Liver (tissue), 9 donors: ENCODE measurements around the gene POLDIP3. TPM values are rescaled to one million over a fixed set of nuclear protein-coding genes. Genes with fewer than 3 reads are reported as not detected.

ENCODE experiments used
- DNase-seq: peaks from one replicate; pipeline ENCODE4 v3.0.0-alpha.2; 2017; ENCODE audit warnings: low spot score
- H3K27ac ChIP-seq, 2 donors: one replicate each; pipeline ENCODE4 v1.7.0; 2013; ENCODE audit warnings: inconsistent platforms in 2 of 2, low read length in 2 of 2, control low read depth in 1 of 2, low read depth in 1 of 2, mild to moderate bottlenecking in 1 of 2
- H3K27me3 ChIP-seq, 4 donors: one replicate each; pipeline versions ENCODE4 v1.6.1 to v1.7.0; 2013; ENCODE audit warnings: low read length in 3 of 4, inconsistent platforms in 1 of 4, mild to moderate bottlenecking in 1 of 4, moderate library complexity in 1 of 4; ENCODE audit not compliant: control insufficient read depth in 4 of 4, insufficient read depth in 4 of 4
- H3K36me3 ChIP-seq, 4 donors: one replicate each; pipeline versions ENCODE4 v1.6.1 to v1.7.0; 2013; ENCODE audit warnings: low read length in 3 of 4, mild to moderate bottlenecking in 3 of 4, low read depth in 1 of 4, moderate library complexity in 1 of 4; ENCODE audit not compliant: control insufficient read depth in 4 of 4, insufficient read depth in 3 of 4
- H3K4me1 ChIP-seq, 4 donors: one replicate each; pipeline versions ENCODE4 v1.6.1 to v1.7.0; 2013; ENCODE audit warnings: low read length in 3 of 4, mild to moderate bottlenecking in 3 of 4, moderate library complexity in 1 of 4; ENCODE audit not compliant: control insufficient read depth in 4 of 4, insufficient read depth in 4 of 4
- H3K4me3 ChIP-seq, 3 donors: one replicate each; pipeline versions ENCODE4 v1.6.1 to v1.7.0; 2013; ENCODE audit warnings: low read length in 3 of 3, control low read depth in 1 of 3, low read depth in 1 of 3, mild to moderate bottlenecking in 1 of 3
- H3K9ac ChIP-seq, 2 donors: one replicate each; pipeline ENCODE4 v1.7.0; 2013; ENCODE audit warnings: low read length in 2 of 2, mild to moderate bottlenecking in 2 of 2, moderate library complexity in 2 of 2, control low read depth in 1 of 2, low read depth in 1 of 2
- H3K9me3 ChIP-seq, 4 donors: one replicate each; pipeline versions ENCODE4 v1.6.1 to v1.7.0; 2013; ENCODE audit warnings: low read length in 3 of 4; ENCODE audit not compliant: control insufficient read depth in 4 of 4
- FOXA1 ChIP-seq: IDR thresholded peaks from 2 replicates; pipeline ENCODE4 v1.6.1; 2016; ENCODE audit warnings: antibody characterized with exemption
- FOXA2 ChIP-seq: IDR thresholded peaks from 2 replicates; pipeline ENCODE4 v1.6.1; 2016; ENCODE audit warnings: antibody characterized with exemption
- HNF4A ChIP-seq, 2 donors: conservative IDR thresholded peaks; 2 replicates each; pipeline ENCODE4 v1.6.1; 2016; ENCODE audit warnings: antibody characterized with exemption in 2 of 2, mild to moderate bottlenecking in 2 of 2
- HNF4G ChIP-seq: IDR thresholded peaks from 2 replicates; pipeline ENCODE4 v1.6.1; 2016; ENCODE audit warnings: antibody characterized with exemption
- JUND ChIP-seq, 2 donors: IDR thresholded peaks; 2 replicates each; pipeline ENCODE4 v1.6.1; 2016; ENCODE audit warnings: antibody characterized with exemption in 2 of 2
- NR2F2 ChIP-seq: IDR thresholded peaks from 2 replicates; pipeline ENCODE4 v1.6.1; 2016; ENCODE audit warnings: antibody characterized with exemption
- RAD21 ChIP-seq, 2 donors: IDR thresholded peaks; 2 replicates each; pipeline ENCODE4 v1.6.1; 2016; ENCODE audit warnings: antibody characterized with exemption in 2 of 2, mild to moderate bottlenecking in 2 of 2
- REST ChIP-seq: IDR thresholded peaks from 2 replicates; pipeline ENCODE4 v1.6.1; 2016; ENCODE audit warnings: antibody characterized with exemption, mild to moderate bottlenecking
- RXRA ChIP-seq, 2 donors: IDR thresholded peaks; 2 replicates each; pipeline ENCODE4 v1.6.1; 2017 to 2018; ENCODE audit warnings: antibody characterized with exemption in 2 of 2, mild to moderate bottlenecking in 1 of 2
- SP1 ChIP-seq: IDR thresholded peaks from 2 replicates; pipeline ENCODE4 v1.6.1; 2018; ENCODE audit warnings: antibody characterized with exemption, mild to moderate bottlenecking
- TAF1 ChIP-seq: conservative IDR thresholded peaks from 2 replicates; pipeline ENCODE4 v1.6.1; 2016; ENCODE audit warnings: antibody characterized with exemption, mild to moderate bottlenecking
- YY1 ChIP-seq: IDR thresholded peaks from 2 replicates; pipeline ENCODE4 v1.6.1; 2016; ENCODE audit warnings: antibody characterized with exemption, mild to moderate bottlenecking
- ZBTB33 ChIP-seq: IDR thresholded peaks from 2 replicates; pipeline ENCODE4 v1.6.1; 2016; ENCODE audit warnings: antibody characterized with exemption
- WGBS: extraction: QIAGEN DNeasy Blood & Tissue Kit; methylation state at CpG from one replicate; pipeline ENCODE4 v1.1.7; 2013; 5-methylcytosine and 5-hydroxymethylcytosine counted together
- polyA plus RNA-seq, 2 donors: library from polyadenylated mRNA; stranded (reverse) in 1 of 2; unstranded in 1 of 2; fragments of 200-250 nt in 1 of 2; fragments of >200 nt in 1 of 2; fragmentation: Nextera tagmentation in 1 of 2; extraction: Ambion mirVana in 1 of 2; gene quantifications; one replicate each; pipeline versions ENCODE4 v1.2.1 to v1.2.3, GENCODE V29; 2013 to 2015
- total RNA-seq, 2 donors: library from RNA; depleted of rRNA; stranded (reverse); fragments of >200 nt; gene quantifications; one replicate each; pipeline ENCODE4 v1.2.3, GENCODE V29; 2014
- TF ChIP-seq, protein P1 (sequence below): IDR thresholded peaks from 2 replicates; pipeline ENCODE4 v1.6.1; 2016; ENCODE audit warnings: antibody characterized with exemption
- TF ChIP-seq, protein P2 (sequence below): fragments of 150-350 bp; IDR thresholded peaks from 2 replicates; pipeline ENCODE4 v1.5.1; 2017; ENCODE audit warnings: improper control_type of control experiment, low read depth, low read length; ENCODE audit not compliant: missing input control
- donor health status: healthy.
- donor health status: healthy.
- donor health status: healthy.
- donor health status: healthy.
- donor health status: healthy.

Gene POLDIP3
- total and polyA plus RNA-seq, 4 donors, result 14.6 to 22.5 (median 18.0) TPM

- Histone ChIP-seq H3K27me3 (no peaks in the 10 kb centered on the region), H3K27ac (no peak overlapping the region), H3K9ac (no peak overlapping the region), H3K9me3 (no peaks in the 10 kb centered on the region), H3K36me3 (peaks cover 2 to 18% (median 8%) of the 10 kb centered on the region in 4 donors), H3K4me3 (no peak overlapping the region), H3K4me1 (peaks cover 2 to 11% (median 7%) of the 10 kb centered on the region in 4 donors)
- no peak for DNase-seq
- TF ChIP-seq REST (no peak), HNF4G (no peak), RXRA (IDR thresholded peaks at IDR 0.05) (no peak), RAD21 (IDR thresholded peaks at IDR 0.05) (no peak), FOXA2 (no peak), FOXA1 (no peak), HNF4A (conservative IDR thresholded peaks at IDR 0.05) (no peak)
- TF ChIP-seq, protein P1, sequence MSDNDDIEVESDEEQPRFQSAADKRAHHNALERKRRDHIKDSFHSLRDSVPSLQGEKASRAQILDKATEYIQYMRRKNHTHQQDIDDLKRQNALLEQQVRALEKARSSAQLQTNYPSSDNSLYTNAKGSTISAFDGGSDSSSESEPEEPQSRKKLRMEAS, result no peak
- 91% methylated on average over 12 of the region's 12 CpGs for WGBS
Measured at GRCh38 chr22:42637555-42637954, 22.9 kb upstream of the POLDIP3 start.

DNA sequence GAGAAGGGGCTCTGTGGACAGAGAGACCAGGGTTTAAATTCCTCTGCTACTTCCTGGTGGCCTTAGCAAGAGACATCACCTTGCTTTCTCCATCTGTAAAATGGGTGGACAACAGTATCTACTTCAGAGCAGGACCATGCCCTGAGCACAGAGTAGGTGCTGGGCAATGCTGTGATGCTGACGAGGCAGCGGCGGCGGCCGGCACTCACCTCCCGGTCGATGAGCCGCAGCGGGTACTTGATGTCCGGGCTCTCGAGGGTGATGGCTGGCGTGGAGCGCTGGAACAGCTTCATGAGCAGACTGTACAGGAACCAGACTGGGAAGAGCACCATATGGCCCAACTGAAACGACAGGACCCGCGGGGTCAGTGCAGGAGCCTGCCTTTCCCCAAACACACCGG lies 21.8 kb upstream of the POLDIP3 start:
- DNase-seq, result no peak
- Histone ChIP-seq H3K4me1 (peaks cover 0 to 7% (median 3%) of the 10 kb centered on the region in 4 donors), H3K4me3 (no peak overlapping the region), H3K36me3 (peaks cover 2 to 20% (median 12%) of the 10 kb centered on the region in 4 donors), H3K27ac (no peak overlapping the region), H3K9ac (no peak overlapping the region), H3K9me3 (no peaks in the 10 kb centered on the region), H3K27me3 (no peaks in the 10 kb centered on the region)
- WGBS, result 95% methylated on average over 17 of the region's 17 CpGs
- TF ChIP-seq YY1, result no peak

- peaks cover 0 to 7% (median 3%) of the 10 kb centered on the region in 4 donors for H3K4me1 ChIP-seq
- WGBS, result 91% methylated on average over 3 of the region's 3 CpGs
- no peak overlapping the region for H3K4me3 ChIP-seq
- TF ChIP-seq RAD21 (IDR thresholded peaks at IDR 0.05), result no peak
- no peak for TF ChIP-seq ZBTB33
- TF ChIP-seq SP1, result no peak
- TF ChIP-seq FOXA2, result no peak
- no peak for TF ChIP-seq JUND (IDR thresholded peaks at IDR 0.05)
- no peak for TF ChIP-seq NR2F2
- TF ChIP-seq TAF1, result no peak
- no peak for TF ChIP-seq HNF4A (conservative IDR thresholded peaks at IDR 0.05)
- TF ChIP-seq, protein P1, result no peak
- TF ChIP-seq RXRA (IDR thresholded peaks at IDR 0.05), result no peak
- TF ChIP-seq, protein P2, sequence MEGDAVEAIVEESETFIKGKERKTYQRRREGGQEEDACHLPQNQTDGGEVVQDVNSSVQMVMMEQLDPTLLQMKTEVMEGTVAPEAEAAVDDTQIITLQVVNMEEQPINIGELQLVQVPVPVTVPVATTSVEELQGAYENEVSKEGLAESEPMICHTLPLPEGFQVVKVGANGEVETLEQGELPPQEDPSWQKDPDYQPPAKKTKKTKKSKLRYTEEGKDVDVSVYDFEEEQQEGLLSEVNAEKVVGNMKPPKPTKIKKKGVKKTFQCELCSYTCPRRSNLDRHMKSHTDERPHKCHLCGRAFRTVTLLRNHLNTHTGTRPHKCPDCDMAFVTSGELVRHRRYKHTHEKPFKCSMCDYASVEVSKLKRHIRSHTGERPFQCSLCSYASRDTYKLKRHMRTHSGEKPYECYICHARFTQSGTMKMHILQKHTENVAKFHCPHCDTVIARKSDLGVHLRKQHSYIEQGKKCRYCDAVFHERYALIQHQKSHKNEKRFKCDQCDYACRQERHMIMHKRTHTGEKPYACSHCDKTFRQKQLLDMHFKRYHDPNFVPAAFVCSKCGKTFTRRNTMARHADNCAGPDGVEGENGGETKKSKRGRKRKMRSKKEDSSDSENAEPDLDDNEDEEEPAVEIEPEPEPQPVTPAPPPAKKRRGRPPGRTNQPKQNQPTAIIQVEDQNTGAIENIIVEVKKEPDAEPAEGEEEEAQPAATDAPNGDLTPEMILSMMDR, result no peak
- no peak for TF ChIP-seq REST
- no peaks in the 10 kb centered on the region for H3K27me3 ChIP-seq
- H3K36me3 ChIP-seq, result peaks cover 8 to 30% (median 14%) of the 10 kb centered on the region in 4 donors
- no peak overlapping the region for H3K9ac ChIP-seq
- no peak overlapping the region for H3K27ac ChIP-seq
- H3K9me3 ChIP-seq, result no peaks in the 10 kb centered on the region
- DNase-seq, result no peak
Measured at GRCh38 chr22:42635531-42635930, 20.8 kb upstream of the POLDIP3 start.
